HL-60 (cell line): ENCODE data around the gene SNAPIN.

Experiments
- SPI1 ChIP-seq: IDR thresholded peaks from 2 replicates; pipeline ENCODE4 v1.6.1; 2012; ENCODE audit warnings: low read depth, mild to moderate bottlenecking, borderline replicate concordance
- TF ChIP-seq, protein P1 (sequence below): IDR thresholded peaks from one replicate; pipeline ENCODE4 v1.5.1; 2011; ENCODE audit warnings: low read length, control low read depth, inconsistent platforms; ENCODE audit not compliant: insufficient read depth

- TF ChIP-seq, protein P1, sequence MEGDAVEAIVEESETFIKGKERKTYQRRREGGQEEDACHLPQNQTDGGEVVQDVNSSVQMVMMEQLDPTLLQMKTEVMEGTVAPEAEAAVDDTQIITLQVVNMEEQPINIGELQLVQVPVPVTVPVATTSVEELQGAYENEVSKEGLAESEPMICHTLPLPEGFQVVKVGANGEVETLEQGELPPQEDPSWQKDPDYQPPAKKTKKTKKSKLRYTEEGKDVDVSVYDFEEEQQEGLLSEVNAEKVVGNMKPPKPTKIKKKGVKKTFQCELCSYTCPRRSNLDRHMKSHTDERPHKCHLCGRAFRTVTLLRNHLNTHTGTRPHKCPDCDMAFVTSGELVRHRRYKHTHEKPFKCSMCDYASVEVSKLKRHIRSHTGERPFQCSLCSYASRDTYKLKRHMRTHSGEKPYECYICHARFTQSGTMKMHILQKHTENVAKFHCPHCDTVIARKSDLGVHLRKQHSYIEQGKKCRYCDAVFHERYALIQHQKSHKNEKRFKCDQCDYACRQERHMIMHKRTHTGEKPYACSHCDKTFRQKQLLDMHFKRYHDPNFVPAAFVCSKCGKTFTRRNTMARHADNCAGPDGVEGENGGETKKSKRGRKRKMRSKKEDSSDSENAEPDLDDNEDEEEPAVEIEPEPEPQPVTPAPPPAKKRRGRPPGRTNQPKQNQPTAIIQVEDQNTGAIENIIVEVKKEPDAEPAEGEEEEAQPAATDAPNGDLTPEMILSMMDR: no peak
- no peak for TF ChIP-seq SPI1
These were observed 45.1 kb upstream of the SNAPIN start for GRCh38 chr1:153613406-153613805.
